GM19193 (cell line): Measurements from ENCODE around the gene PXDC1.

Experiments used
- POLR2A ChIP-seq: IDR thresholded peaks from 4 replicates; pipeline ENCODE4 v1.6.1; 2011; ENCODE audit not compliant: insufficient read depth, insufficient read length; ENCODE audit errors: extremely low read depth

Gene PXDC1

DNA sequence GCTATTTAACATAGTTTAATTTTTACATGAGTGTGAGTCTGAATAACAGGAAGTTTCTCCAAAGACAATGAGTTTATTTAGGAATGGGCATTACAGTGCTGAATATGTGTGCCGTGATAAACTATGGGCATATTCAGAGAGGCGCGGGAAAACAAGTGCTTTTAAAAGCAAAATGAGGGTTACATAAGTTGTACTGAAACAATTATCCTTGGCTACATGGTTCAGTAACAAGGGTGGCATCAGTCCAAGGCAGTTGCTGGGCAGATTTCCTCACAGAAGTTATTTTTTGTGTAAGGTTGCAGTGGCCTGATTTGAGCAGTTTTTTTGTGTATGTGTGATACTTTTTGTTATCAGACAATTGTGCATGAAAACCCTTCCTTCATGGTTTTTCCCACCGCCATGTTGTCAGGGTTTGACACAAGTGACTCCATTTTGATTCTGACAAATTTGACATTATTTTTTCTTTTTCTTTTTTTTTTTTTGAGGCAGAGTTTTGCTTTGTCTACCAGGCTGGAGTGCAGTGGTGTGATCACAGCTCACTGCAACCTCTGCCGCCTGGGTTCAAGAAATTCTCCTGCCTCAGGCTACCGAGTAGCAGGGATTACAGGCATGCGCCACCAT, 22.3 kb upstream of the PXDC1 start:
- no peak for TF ChIP-seq POLR2A

DNA sequence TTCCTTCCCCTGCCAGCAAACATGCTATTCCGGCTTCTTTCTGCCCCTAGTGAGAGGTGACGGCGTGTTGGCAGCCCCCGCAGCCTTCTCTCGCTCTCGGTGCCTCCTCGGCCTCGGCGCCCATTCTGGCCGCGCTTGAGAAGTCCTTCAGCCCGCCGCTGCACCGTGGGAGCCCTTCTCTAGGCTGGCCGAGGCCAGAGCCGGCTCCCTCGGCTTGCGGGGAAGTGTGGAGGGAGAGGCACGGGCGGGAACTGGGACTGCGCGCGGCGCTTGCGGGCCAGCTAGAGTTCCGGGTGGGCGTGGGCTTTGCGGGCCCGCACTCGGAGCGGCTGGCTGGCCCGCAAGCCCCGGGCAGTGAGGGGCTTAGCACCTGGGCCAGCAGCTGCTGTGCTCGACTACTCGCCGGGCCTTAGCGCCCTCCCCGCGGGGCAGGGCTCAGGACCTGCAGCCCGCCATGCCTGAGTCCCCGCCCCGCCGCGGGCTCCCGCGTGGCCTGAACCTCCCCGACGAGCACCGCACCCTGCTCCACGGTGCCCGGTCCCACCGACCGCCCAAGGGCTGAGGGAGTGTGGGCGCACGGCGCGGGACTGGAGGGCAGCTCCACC, 20.0 kb upstream of the PXDC1 start:
- TF ChIP-seq POLR2A: no peak

DNA sequence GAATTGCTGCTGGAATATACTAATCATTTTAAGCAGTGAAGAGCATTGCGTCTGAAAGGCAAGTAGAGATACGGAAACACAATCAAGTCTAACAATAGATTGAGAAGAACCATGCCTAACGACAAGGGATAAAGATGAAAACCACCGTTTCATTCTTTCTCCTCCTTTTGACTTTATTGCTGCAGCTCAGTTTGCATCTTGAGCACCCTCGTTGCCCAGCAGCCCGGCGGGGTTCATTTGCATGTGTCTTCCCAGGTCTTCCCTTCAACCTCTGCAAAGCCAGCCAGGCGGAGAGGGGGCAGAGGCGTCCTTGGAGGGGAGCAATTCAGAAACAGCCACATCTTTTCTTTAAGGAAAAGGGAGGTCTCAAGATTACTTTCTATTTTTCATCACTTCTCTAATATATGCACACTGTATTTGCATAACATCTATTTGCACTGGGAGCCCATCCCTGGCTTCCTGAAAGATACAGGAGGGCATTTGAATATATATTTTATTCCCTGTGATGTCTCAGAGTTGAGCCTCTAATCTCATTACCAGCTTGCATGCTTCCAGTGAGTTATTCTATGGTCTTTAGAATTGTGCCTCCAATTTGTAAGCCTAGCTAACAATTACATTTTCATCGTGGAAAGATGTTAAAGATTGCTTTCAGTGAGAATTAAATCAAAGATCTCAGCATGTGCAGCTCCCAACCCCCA, 18.7 kb upstream of the PXDC1 start:
- no peak for TF ChIP-seq POLR2A

DNA sequence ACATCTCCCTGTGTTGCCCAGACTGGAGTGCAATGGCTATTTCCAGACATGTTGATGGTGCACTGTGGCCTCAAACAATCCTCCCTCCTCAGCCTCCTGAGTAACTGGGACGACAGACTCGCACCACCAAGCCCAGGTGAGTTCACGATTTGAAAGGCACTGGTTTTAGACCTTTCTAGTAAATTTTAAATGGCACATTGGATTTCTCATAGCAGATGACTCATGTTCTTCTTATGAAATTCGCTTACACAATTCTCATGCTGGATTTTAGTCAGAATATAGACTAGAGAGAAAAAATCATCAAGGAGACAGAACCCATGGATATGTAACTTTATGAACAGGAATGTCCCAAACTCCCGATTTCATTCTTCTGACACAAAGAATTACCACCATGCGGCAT, 18.1 kb upstream of the PXDC1 start:
- TF ChIP-seq POLR2A: no peak

DNA sequence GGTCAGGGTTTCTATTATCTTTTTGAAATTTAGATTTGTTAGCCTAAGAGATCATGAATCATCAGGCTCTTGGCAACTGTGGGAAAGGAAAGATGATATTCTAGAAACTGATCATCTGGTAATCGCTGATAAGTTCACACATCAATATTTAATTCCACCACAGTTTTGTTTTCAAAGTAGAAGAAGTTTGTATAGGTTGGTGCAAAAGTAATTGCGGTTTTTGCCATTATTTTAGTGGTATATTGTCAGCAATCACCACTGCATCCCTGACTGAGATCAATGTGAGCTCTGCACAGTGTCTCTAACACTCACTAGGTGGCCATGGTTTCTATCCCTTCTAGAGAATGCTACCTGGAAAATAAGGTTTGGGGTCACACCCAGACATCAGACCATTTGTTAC, 17.0 kb upstream of the PXDC1 start:
- no peak for TF ChIP-seq POLR2A

DNA sequence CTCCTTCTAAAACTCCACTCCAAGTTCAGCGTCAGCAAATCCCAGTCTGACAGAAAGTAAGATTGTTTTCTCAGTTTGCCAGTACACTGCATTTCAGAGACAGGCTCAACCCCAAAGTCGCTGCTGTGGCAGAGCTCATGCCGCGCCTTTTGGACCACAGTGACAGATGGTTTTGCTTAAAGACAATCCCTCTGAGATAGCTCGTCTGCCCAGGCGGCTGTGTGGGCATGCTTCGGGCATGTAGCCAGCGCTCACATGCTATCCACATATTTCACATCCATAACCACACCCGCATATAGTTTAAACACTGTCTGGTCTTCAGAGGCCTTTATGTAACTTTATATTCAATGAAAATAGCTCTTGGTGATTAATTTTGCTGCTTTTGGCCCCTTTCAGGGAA, 14.7 kb upstream of the PXDC1 start:
- TF ChIP-seq POLR2A: no peak

DNA sequence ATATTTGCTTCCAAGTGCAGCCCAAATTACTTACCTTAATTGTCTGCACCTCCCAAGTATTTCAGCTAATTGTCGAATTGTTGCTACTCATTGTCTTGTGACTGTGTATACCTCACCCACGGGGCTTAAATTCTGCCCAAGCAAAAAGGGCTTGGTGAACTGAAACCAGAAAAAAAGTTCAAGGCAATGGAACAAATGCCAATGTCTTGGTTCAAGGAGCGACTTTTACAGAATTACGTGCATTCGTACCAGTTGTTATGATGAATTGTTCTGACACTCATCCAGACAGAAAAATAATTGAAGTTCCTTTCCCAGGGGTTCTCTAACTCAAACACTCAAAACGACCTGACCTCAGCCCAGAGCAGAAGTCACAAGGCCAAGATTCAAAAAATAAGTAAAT, 13.9 kb upstream of the PXDC1 start:
- TF ChIP-seq POLR2A: no peak

DNA sequence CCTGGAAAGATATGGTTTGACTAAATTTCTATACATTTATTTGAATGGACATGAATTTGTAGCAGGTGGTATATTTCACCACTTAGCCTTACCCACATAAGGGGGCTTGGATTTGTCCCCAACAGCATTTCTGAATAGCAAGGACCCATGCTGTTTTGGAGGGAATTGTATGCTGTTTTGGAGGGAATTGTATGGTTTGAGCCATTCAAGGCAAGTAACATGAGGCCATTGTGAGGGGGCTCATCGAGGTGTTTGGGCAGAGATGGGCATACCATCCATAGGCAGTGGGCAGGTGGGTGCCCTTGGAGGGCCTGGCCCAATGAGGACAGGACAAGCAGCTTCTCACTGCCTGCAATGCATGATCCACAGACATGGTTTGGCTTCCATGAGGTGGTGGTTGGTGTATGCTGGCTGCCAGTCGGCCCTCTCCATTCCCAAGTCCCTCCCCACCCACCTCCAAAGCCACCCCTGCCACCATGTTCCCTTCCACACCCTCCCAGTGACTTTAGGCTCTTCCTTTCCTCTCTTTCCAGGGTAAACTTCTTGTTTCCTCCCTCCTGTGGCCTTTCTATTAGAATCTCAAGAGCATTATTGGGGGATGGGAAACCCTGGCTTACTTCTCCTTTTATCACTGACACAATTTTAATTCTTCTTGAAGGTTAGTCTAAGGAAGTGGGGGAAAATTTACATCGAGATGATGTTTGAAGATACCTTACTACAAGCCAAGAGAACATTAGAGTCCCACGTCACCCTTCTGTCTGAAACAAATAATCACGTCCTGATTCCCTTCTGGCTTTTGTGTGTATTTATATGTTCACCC, 13.2 kb upstream of the PXDC1 start:
- no peak for TF ChIP-seq POLR2A

DNA sequence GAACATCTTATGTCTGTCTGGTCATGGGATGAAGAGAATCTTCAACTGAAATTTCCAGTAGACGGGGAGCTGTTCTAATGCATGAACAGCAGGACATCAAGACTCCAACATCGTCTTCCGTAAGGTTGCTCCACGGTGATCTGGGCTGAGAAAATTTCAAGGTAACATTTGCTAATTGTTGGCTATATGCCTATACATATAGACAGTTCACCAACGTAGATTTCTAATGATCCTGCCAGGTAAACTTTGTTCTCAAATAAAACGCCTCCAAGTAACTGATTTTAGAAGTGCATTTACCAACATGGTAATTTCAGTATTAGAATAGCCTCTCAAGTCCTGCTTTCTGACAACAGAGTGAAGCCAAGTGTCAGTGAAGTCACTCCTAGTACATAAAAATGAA, 11.3 kb upstream of the PXDC1 start:
- no peak for TF ChIP-seq POLR2A

DNA sequence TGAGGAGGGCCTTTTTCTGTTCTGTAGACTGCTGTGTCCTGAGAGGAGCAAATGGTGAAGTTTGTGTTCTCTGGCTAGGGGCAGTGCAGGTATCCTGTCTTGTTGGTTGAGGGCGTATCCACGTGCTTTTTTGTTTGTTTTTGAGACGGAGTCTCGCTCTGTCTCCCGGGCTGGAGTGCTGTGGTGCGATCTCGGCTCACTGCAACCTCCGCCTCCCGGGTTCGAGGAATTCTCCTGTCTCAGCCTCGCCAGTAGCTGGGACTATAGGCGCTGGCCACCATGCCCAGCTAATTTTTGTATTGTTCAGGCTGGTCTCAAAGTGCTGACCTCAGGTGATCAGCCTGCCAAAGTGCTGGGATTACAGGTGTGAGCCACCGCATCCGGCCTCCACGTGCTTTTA, 10.8 kb upstream of the PXDC1 start:
- no peak for TF ChIP-seq POLR2A

DNA sequence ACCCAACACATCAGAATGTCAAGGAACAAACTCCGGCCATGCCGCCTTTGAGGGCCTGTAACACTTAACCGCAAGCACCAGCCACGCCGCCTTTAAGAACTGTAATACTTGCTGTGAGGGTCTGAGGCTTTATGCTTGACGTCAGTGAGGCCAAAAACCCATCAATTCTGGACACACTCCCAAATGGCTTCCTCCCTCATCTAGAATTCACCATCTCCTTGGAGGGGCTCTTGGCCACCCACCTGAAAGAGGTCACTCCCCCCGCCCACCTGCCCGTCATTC, 10.4 kb upstream of the PXDC1 start:
- TF ChIP-seq POLR2A: no peak

DNA sequence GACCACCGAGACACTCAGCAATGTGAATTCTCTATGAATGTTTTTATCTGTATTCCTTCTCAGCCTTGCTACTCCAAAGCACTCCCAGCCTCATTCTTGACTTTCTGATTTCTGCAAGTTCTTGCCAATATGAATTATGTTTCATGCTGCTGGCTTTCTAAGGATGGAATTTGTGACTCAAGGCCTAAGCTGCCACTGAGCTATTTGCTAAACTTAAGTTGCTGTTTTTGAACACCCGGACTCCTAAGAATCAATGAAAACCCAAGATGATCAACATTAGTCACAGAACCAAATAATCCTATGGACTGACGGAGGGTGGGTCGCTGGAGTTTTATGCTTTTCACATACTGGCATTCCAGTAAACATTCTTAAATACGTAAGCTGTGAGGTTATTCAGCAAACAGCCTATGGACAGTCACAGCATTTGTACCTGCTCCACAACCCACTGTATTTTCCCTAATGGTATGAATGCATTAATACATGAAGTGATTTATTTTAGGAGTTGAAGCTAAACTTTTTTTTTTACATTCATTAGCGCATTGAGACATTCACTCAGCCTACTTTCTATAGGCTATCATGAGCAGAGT, 8.2 kb upstream of the PXDC1 start:
- TF ChIP-seq POLR2A: no peak

DNA sequence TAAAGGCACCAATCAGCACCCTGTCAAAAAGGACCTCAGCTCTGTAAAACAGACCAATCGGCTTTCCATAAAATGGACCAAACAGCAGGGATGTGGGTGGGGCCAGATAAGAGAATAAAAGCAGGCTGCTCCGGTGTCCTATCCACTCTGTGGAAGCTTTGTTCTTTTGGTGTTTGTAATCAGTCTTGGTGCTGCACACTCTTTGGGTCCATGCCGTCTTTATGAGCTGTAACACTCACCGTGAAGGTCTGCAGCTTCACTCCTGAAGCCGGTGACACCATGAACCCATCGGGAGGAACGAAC, 7.3 kb upstream of the PXDC1 start:
- TF ChIP-seq POLR2A: no peak

DNA sequence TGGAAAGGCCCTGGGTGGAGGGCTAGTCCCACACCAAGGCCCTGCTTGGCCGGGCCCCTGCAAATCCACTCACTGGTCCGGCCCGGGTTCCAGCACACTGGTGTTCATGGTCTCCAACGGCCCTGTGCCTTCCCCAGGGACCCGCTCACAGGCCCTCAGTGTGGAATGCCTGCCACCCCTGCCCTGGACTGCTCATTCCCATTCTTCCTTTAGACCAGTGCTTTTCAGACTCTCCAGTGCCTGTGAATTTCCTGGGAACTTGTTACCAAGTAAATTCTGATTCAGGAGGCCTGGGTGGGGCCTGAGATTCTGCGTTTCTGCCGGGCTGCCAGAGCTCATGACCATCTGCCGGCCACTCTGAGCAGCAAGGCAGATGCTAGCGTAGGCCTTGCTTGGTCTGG, 5.7 kb upstream of the PXDC1 start:
- no peak for TF ChIP-seq POLR2A

DNA sequence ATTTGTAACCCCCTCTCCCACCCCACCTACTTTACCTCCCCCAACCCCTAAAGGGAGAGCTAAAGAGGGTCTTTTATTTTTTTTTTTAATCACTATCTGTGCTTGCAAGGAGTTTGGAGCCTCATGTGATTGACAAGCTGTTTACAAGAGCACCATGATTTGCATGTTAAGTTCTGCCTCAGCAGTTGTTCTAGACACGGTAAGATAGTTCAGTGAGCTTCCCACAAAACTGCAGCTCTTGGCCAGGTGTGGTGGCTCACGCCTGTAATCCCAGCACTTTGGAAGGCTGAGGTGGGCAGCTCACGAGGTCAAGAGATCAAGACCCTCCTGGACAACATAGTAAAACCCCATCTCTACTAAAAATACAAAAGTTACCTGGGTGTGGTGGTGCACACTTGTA, 5.0 kb upstream of the PXDC1 start:
- no peak for TF ChIP-seq POLR2A

DNA sequence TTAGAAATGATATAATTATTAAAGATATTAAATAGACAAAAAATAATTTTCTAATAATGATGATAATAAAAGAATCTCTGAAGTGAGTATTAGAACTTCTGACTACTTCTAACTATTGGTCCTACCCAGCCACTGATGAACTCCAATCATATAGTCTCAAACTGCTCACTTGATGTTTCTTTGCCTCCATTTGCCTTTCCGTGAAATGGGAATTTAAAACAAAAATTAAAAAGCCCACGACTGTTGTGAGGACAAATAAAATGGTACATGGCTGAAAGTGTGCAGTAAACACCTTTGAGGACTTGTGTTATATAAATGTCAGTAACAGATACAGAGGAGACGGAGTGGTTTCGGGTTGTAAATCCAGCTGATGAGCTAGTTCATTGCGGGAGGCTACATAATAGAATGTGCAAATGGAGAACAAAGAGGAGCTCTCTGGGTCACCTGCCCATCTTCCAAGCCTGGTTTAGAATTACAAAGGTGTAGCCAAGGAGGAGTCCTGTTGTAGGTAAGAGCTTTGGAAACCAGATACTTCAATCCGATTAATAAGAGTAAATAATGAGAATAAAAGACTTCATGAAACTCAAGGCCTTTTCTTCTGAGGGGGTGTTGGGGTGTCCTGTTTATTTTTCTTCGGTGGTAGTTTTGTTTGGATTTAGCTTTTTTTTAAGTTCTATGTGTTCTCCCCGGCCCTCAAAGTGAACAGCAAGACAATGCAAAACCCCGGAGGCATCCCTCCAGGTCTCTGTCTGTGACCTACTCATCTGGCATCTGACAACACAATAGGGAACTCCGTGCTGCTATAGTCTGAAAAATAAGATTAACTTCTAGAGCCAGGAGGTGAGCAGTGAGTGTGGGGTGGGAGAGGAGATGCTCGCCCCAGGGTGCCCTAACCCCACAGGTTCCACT, 4.4 kb upstream of the PXDC1 start:
- no peak for TF ChIP-seq POLR2A

DNA sequence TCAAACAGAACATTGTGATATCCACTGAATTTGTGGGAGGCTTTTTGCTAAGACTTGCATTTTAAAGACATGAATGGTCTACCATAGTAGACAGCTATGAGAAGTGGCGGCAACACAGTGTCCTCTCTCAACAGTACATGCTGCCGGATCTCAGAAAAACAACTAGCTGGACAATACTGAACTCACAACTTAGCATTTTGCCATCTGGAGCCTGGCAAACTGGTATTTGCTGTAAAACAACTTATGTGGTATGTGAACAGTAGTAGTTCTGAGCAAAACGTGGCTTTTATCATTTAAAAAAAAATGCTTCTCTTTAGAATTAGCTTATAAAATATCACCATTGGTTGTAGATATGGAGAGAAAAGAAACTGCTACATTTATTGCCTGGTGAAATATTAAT, 3.3 kb upstream of the PXDC1 start:
- no peak for TF ChIP-seq POLR2A
